Mucosa of descending colon (tissue), 3 donors: ENCODE data around the gene SLC27A5. TPM values are rescaled to one million over a fixed set of nuclear protein-coding genes. Genes with fewer than 3 reads are reported as not detected.
A peak's percentile ranks its signal among the peaks of the same experiment; 100 is the strongest.
"Not testable (repeated sequence)": the region's sequence is repeated elsewhere in the genome, so short reads cannot be mapped to it uniquely, and the experiment has no call there.

Experiments used
- ATAC-seq: fragments of 200-7000 bp; cut with Tn5 transposase; one replicate; pipeline ENCODE4 v1.9.1; 2020; ENCODE audit warnings: mild to moderate bottlenecking, moderate library complexity
- DNase-seq, 3 donors: peaks; one replicate each; pipeline ENCODE4 v3.0.0-alpha.2; 2020
- H3K36me3 ChIP-seq: fragments of 200-600 bp; one replicate; pipeline ENCODE4 v1.8.0; 2021; ENCODE audit warnings: low read depth, mild to moderate bottlenecking
- H3K4me1 ChIP-seq: fragments of 200-600 bp; one replicate; pipeline ENCODE4 v1.8.0; 2021; ENCODE audit warnings: low read depth, mild to moderate bottlenecking
- H3K4me3 ChIP-seq: fragments of 200-600 bp; one replicate; pipeline ENCODE4 v1.8.0; 2021; ENCODE audit warnings: mild to moderate bottlenecking
- H3K9me3 ChIP-seq: fragments of 200-600 bp; one replicate; pipeline ENCODE4 v1.8.0; 2021; ENCODE audit warnings: mild to moderate bottlenecking
- intact Hi-C, 2 donors: fragments of 100-400 bp; cut with DNase I in 1 of 2; cut with micrococcal nuclease in 1 of 2; formaldehyde crosslinking; loops; one replicate each; pipeline versions ENCODE4 v1.11.0 to v1.11.1; 2022; cut with DNase I, micrococcal nuclease
- total RNA-seq, 3 donors: library from RNA; stranded (reverse); fragmentation: NEBNext Ultra II Directional in 2 of 3; extraction: Animal tissue kit (Norgen Biotek cat#: 25700) in 2 of 3; gene quantifications; one replicate each; pipeline versions ENCODE4 v1.2.1 to v1.2.4, GENCODE V29; 2021 to 2023
- TF ChIP-seq, protein P1 (sequence below): fragments of 200-600 bp; IDR thresholded peaks from one replicate; pipeline ENCODE4 v1.8.0; 2022; ENCODE audit warnings: antibody characterized with exemption, mild to moderate bottlenecking
- donor health status: DM: no; HTN: no; CAD: no; lungs with moderate emphysema.
- donor health status: DM: no; HTN: no; CAD: no.
- donor health status: DM: no; HTN: yes; CAD: no.

SLC27A5 gene
- total RNA-seq, 3 donors from 2014 or later = 1.6 to 7.1 (median 3.9) TPM

GRCh38 chr19:58475714-58476497, 35.9 kb downstream of the SLC27A5 start, which contains the start of gene ZNF446:
Gene ZNF446, plus strand, starts transcription at chr19:58476352. Its CDS starts 867 bp downstream, at chr19:58477219.
- DNase-seq (peak; percentile 95 to 99 (median 97)), ATAC-seq (peak; percentile 94)
- Histone ChIP-seq H3K36me3 (no peaks in the 10 kb centered on the region), H3K4me3 (peak within 1 kb of the TSS; percentile 15), H3K9me3 (no peaks in the 10 kb centered on the region), H3K4me1 (peaks cover 11% of the 10 kb centered on the region)
- intact Hi-C loops = no loop called here
- TF ChIP-seq, protein P1, sequence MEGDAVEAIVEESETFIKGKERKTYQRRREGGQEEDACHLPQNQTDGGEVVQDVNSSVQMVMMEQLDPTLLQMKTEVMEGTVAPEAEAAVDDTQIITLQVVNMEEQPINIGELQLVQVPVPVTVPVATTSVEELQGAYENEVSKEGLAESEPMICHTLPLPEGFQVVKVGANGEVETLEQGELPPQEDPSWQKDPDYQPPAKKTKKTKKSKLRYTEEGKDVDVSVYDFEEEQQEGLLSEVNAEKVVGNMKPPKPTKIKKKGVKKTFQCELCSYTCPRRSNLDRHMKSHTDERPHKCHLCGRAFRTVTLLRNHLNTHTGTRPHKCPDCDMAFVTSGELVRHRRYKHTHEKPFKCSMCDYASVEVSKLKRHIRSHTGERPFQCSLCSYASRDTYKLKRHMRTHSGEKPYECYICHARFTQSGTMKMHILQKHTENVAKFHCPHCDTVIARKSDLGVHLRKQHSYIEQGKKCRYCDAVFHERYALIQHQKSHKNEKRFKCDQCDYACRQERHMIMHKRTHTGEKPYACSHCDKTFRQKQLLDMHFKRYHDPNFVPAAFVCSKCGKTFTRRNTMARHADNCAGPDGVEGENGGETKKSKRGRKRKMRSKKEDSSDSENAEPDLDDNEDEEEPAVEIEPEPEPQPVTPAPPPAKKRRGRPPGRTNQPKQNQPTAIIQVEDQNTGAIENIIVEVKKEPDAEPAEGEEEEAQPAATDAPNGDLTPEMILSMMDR = no peak

- TF ChIP-seq, protein P1 = no peak
- DNase-seq (no peak), ATAC-seq (peak; percentile 1)
- intact Hi-C loops = no loop called here
- Histone ChIP-seq H3K36me3 (no peaks in the 10 kb centered on the region), H3K4me1 (peaks cover 11% of the 10 kb centered on the region), H3K4me3 (peak overlapping the region; percentile 15), H3K9me3 (no peaks in the 10 kb centered on the region)
These were observed 36.6 kb downstream of the SLC27A5 start for GRCh38 chr19:58474997-58475713.

DNA sequence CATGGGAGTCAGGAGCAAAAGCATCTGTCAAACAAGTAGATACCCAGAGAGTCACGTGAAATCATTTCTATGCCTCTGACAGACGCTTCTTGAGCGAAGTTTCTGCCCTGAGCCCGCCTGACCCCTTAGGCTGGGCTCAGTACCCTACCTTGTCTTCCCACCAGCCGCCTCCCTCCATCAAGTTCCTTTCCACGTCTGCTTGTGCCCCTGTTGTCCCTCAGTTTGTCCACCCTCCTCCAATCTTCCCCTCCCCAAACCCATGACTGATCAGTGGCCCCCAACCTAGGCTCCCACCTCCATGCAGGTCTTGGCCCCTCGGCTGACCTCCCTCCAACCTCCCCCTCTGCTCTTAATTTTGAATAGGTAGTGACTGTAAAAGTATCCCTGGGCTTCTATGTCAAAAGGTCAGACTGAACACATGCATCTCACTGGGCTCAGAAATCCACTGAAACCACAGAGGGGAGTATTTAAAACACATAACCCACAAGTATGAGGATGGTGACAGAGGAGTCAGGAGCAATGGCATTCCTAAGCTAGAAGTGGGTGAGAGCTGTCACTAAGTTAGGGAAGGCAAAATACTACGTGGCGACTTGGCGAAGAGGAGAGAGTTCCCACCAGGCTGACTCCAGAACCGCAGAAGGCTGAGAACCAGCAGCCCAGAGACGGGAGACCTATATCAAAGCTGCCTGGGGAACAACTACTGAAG, 37.3 kb downstream of the SLC27A5 start:
- H3K9me3 ChIP-seq = no peaks in the 10 kb centered on the region
- intact Hi-C loops = no loop called here
- TF ChIP-seq, protein P1 = no peak
- DNase-seq (no peak), ATAC-seq (no peak)
- no peaks in the 10 kb centered on the region for H3K36me3 ChIP-seq
- peaks cover 11% of the 10 kb centered on the region for H3K4me1 ChIP-seq
- H3K4me3 ChIP-seq = no peak overlapping the region

DNA sequence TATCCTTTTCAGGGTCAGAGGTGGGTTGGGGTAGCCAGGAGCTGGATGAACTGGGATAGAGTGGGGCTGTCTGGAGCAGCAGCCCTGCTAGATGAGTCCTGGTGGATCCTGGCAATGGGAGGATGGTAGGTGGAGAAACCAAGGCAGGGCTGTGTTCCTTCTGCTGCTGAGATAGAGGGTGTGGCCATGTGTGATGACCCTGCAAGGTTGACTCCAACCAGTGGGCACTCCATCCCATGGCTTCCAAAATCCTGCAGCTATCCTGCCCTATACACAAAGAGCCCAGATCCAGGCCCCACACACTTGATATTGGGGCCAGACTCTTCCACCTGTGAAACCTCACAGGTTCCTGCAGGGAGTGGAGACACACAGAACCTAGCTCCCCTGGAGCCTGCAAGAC, 38.0 kb downstream of the SLC27A5 start:
- DNase-seq = no peak
- H3K4me1 ChIP-seq = peaks cover 11% of the 10 kb centered on the region
- no peak for ATAC-seq
- intact Hi-C loops = no loop called here
- H3K4me3 ChIP-seq = no peak overlapping the region
- TF ChIP-seq, protein P1 = no peak
- H3K9me3 ChIP-seq = no peaks in the 10 kb centered on the region
- H3K36me3 ChIP-seq = no peaks in the 10 kb centered on the region

DNA sequence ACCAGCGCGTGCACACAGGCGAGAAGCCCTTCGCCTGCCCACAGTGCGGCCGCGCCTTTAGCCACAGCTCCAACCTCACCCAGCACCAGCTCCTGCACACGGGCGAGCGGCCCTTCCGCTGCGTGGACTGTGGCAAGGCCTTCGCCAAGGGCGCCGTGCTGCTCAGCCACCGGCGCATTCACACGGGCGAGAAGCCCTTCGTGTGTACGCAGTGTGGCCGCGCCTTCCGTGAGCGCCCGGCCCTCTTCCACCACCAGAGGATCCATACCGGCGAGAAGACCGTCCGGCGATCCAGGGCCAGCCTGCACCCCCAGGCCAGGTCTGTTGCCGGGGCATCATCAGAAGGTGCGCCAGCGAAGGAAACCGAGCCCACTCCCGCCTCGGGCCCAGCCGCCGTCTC, 40.1 kb downstream of the SLC27A5 start:
- H3K9me3 ChIP-seq = no peaks in the 10 kb centered on the region
- no peak for ATAC-seq
- intact Hi-C loops = no loop called here
- H3K4me1 ChIP-seq = peaks cover 12% of the 10 kb centered on the region
- no peak overlapping the region for H3K4me3 ChIP-seq
- H3K36me3 ChIP-seq = no peaks in the 10 kb centered on the region
- no peak for DNase-seq
- TF ChIP-seq, protein P1 = no peak

GRCh38 chr19:58470837-58471543, 40.8 kb downstream of the SLC27A5 start:
- H3K4me1 ChIP-seq = peaks cover 13% of the 10 kb centered on the region
- H3K36me3 ChIP-seq, H3K4me3 ChIP-seq, H3K9me3 ChIP-seq, intact Hi-C loops, DNase-seq, ATAC-seq: not testable (repeated sequence)
